ENCODE data around the gene PDCD1LG2. TPM values are rescaled to one million over a fixed set of nuclear protein-coding genes. Genes with fewer than 3 reads are reported as not detected.

PDCD1LG2 gene
- total RNA-seq, 2 donors from 2014 or later: 2.2 to 2.9 TPM

DNA sequence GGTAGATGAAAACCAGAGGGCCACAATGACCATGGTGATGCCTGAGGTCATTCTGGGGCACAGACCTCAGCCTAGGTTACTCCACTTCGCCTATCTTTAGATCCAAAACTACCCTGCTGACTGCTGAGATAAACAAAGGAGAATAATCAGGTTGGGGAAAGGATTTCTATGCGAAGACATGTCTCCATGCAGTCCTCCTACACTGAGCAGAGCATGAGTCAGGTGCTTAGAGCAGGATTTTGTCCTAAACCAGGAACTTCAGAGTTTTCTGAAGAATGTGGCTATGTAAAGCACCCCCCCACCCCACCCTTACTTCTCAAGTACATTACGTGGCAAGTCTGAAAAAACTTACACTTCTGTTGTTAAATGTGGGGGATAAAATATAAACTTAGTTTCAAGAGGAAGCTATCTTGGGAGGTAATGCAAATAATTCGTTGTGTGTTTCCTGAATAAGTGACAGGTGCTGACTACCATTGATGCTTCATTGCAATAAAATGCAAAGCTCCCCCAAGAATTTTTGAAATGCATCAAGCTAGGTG is 19.4 kb downstream of the PDCD1LG2 start:
- no peak for DNase-seq (ENCODE audit: low spot score)
- Histone ChIP-seq H3K27ac (no peak overlapping the region), H3K27me3 (no peaks in the 10 kb centered on the region), H3K4me3 (no peak overlapping the region), H3K9me3 (no peaks in the 10 kb centered on the region), H3K4me1 (no peaks in the 10 kb centered on the region), H3K36me3 (peaks cover 1% of the 10 kb centered on the region)
- no peak for TF ChIP-seq CTCF (IDR thresholded peaks at IDR 0.05)

GRCh38 chr9:5531101-5531882 is 21.0 kb downstream of the PDCD1LG2 start:
- no peak for TF ChIP-seq CTCF (IDR thresholded peaks at IDR 0.05)
- no peaks in the 10 kb centered on the region for H3K4me1 ChIP-seq
- DNase-seq (ENCODE audit: low spot score): no peak
- peaks cover 6% of the 10 kb centered on the region for H3K36me3 ChIP-seq
- no peak overlapping the region for H3K27ac ChIP-seq
- H3K27me3 ChIP-seq: no peaks in the 10 kb centered on the region
- no peaks in the 10 kb centered on the region for H3K9me3 ChIP-seq
- no peak overlapping the region for H3K4me3 ChIP-seq

GRCh38 chr9:5532306-5532705 is 22.0 kb downstream of the PDCD1LG2 start:
- Histone ChIP-seq H3K27me3 (no peaks in the 10 kb centered on the region), H3K27ac (no peak overlapping the region), H3K4me3 (no peak overlapping the region), H3K36me3 (peaks cover 6% of the 10 kb centered on the region), H3K9me3 (no peaks in the 10 kb centered on the region), H3K4me1 (no peaks in the 10 kb centered on the region)
- DNase-seq (ENCODE audit: low spot score): no peak
- no peak for TF ChIP-seq CTCF (IDR thresholded peaks at IDR 0.05)

GRCh38 chr9:5532790-5533189 is 22.5 kb downstream of the PDCD1LG2 start:
- no peak for DNase-seq (ENCODE audit: low spot score)
- Histone ChIP-seq H3K36me3 (peaks cover 6% of the 10 kb centered on the region), H3K4me3 (no peak overlapping the region)

DNA sequence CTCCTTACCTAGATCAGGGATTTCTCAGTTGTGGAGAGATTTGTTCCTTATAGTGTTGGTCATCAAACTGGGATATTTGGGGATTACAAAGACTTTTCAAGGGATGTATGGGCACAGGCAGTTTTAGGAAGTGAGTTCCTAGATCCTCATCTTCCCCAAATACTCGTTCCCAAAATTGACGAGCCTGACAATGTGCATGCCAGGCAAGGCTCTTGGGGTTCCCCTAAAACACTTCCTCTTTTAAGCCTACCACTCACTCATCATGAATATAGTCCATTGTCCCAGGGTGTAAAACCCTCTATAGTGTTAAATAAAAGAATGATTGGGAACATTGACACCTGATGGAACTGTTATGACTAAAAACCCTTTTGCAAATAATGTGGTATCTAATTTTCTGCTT is 26.4 kb downstream of the PDCD1LG2 start:
- no peak for DNase-seq (ENCODE audit: low spot score)
- no peak for TF ChIP-seq CTCF (IDR thresholded peaks at IDR 0.05)

More at GRCh38 chr9:5532790-5533189, 22.5 kb downstream of the PDCD1LG2 start:
- Histone ChIP-seq H3K4me1 (no peaks in the 10 kb centered on the region), H3K27ac (no peak overlapping the region), H3K27me3 (no peaks in the 10 kb centered on the region), H3K9me3 (no peaks in the 10 kb centered on the region)
- TF ChIP-seq CTCF (IDR thresholded peaks at IDR 0.05): no peak

More for the DNA sequence above, 26.4 kb downstream of the PDCD1LG2 start:
- H3K27me3 ChIP-seq: no peaks in the 10 kb centered on the region
- H3K4me1 ChIP-seq: no peaks in the 10 kb centered on the region
- no peak overlapping the region for H3K4me3 ChIP-seq
- H3K36me3 ChIP-seq: peaks cover 6% of the 10 kb centered on the region
- H3K9me3 ChIP-seq: no peaks in the 10 kb centered on the region
- H3K27ac ChIP-seq: no peak overlapping the region
